ENCODE results near the gene DYNLT1.

DYNLT1 gene

GRCh38 chr6:158595223-158595622, 49.3 kb downstream of the DYNLT1 start:
- TF ChIP-seq EZH2phosphoT487 (IDR thresholded peaks at IDR 0.05; ENCODE audit: borderline replicate concordance) = no peak
- TF ChIP-seq, protein P1, sequence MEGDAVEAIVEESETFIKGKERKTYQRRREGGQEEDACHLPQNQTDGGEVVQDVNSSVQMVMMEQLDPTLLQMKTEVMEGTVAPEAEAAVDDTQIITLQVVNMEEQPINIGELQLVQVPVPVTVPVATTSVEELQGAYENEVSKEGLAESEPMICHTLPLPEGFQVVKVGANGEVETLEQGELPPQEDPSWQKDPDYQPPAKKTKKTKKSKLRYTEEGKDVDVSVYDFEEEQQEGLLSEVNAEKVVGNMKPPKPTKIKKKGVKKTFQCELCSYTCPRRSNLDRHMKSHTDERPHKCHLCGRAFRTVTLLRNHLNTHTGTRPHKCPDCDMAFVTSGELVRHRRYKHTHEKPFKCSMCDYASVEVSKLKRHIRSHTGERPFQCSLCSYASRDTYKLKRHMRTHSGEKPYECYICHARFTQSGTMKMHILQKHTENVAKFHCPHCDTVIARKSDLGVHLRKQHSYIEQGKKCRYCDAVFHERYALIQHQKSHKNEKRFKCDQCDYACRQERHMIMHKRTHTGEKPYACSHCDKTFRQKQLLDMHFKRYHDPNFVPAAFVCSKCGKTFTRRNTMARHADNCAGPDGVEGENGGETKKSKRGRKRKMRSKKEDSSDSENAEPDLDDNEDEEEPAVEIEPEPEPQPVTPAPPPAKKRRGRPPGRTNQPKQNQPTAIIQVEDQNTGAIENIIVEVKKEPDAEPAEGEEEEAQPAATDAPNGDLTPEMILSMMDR (conservative IDR thresholded peaks at IDR 0.05; ENCODE audit: low read length) = peak; percentile 56
- Histone ChIP-seq H3K9me2 (replicated peaks; ENCODE audit: low read depth, low read length) (no peaks in the 10 kb centered on the region), H2AFZ (ENCODE audit: low read length) (no peak overlapping the region), H3F3A (ENCODE audit: low read depth) (no peaks in the 10 kb centered on the region), H3K36me3 (ENCODE audit: insufficient read depth, low read length) (peaks cover 69% of the 10 kb centered on the region; the same call in 1 of the 2 replicates), H4K20me1 (ENCODE audit: insufficient read depth, low read length, poor library complexity, severe bottlenecking) (no peaks in the 10 kb centered on the region), H3K79me2 (ENCODE audit: insufficient read depth, low read length) (no peaks in the 10 kb centered on the region), H3K9ac (ENCODE audit: low read depth, low read length, poor library complexity, severe bottlenecking) (no peak overlapping the region), H3K4me2 (ENCODE audit: low read depth, low read length, poor library complexity, severe bottlenecking) (no peak overlapping the region), H3K27me3 (ENCODE audit: insufficient read depth, low read length, poor library complexity, severe bottlenecking) (no peaks in the 10 kb centered on the region), H3K4me1 (ENCODE audit: insufficient read depth, low read length, poor library complexity, severe bottlenecking) (no peaks in the 10 kb centered on the region), H3K9me3 (ENCODE audit: insufficient read depth, low read depth, low read length) (no peaks in the 10 kb centered on the region), H3K4me3 (ENCODE audit: low read length, poor library complexity, severe bottlenecking) (no peak overlapping the region)

DNA sequence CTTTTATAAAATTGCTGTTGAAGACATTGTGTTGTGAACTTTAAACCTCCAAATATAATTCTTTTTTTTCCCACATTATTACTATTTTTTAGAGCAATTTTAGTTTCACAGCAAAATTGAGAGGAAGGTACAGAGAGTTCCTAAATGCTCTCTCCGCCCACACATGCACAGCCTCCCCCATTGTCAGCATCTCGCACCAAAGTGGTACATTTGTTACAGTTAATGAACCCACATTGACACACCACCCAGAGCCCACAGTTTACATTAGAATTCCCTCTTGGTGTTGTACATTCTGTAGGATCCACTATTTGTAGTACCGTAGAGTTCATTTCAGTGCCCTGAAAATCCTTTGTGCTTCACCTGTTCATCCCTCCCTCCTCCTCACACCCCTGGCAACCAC, 50.9 kb downstream of the DYNLT1 start:
- no peak overlapping the region for H3K4me2 ChIP-seq (ENCODE audit: low read depth, low read length, poor library complexity, severe bottlenecking)
- H3K4me1 ChIP-seq (ENCODE audit: insufficient read depth, low read length, poor library complexity, severe bottlenecking) = no peaks in the 10 kb centered on the region
- H3K9me2 ChIP-seq (replicated peaks; ENCODE audit: low read depth, low read length) = no peaks in the 10 kb centered on the region
- no peaks in the 10 kb centered on the region for H3K79me2 ChIP-seq (ENCODE audit: insufficient read depth, low read length)
- H3K27me3 ChIP-seq (ENCODE audit: insufficient read depth, low read length, poor library complexity, severe bottlenecking) = no peaks in the 10 kb centered on the region
- no peak overlapping the region for H3K4me3 ChIP-seq (ENCODE audit: low read length, poor library complexity, severe bottlenecking)
- no peaks in the 10 kb centered on the region for H3K9me3 ChIP-seq (ENCODE audit: insufficient read depth, low read depth, low read length)
- TF ChIP-seq, protein P1 (conservative IDR thresholded peaks at IDR 0.05; ENCODE audit: low read length) = no peak
- TF ChIP-seq EZH2phosphoT487 (IDR thresholded peaks at IDR 0.05; ENCODE audit: borderline replicate concordance) = no peak
- H2AFZ ChIP-seq (ENCODE audit: low read length) = no peak overlapping the region
- peaks cover 72% of the 10 kb centered on the region; the same call in 1 of the 2 replicates for H3K36me3 ChIP-seq (ENCODE audit: insufficient read depth, low read length)
- H3F3A ChIP-seq (ENCODE audit: low read depth) = no peaks in the 10 kb centered on the region
- H4K20me1 ChIP-seq (ENCODE audit: insufficient read depth, low read length, poor library complexity, severe bottlenecking) = no peaks in the 10 kb centered on the region
- no peak overlapping the region for H3K9ac ChIP-seq (ENCODE audit: low read depth, low read length, poor library complexity, severe bottlenecking)

- no peak for TF ChIP-seq EZH2phosphoT487 (IDR thresholded peaks at IDR 0.05; ENCODE audit: borderline replicate concordance)
- TF ChIP-seq, protein P1 (conservative IDR thresholded peaks at IDR 0.05; ENCODE audit: low read length) = no peak
- H3K9me3 ChIP-seq (ENCODE audit: insufficient read depth, low read depth, low read length) = no peaks in the 10 kb centered on the region
- no peak overlapping the region for H3K9ac ChIP-seq (ENCODE audit: low read depth, low read length, poor library complexity, severe bottlenecking)
- H3K27me3 ChIP-seq (ENCODE audit: insufficient read depth, low read length, poor library complexity, severe bottlenecking) = no peaks in the 10 kb centered on the region
- H3F3A ChIP-seq (ENCODE audit: low read depth) = no peaks in the 10 kb centered on the region
- H3K79me2 ChIP-seq (ENCODE audit: insufficient read depth, low read length) = no peaks in the 10 kb centered on the region
- H3K4me2 ChIP-seq (ENCODE audit: low read depth, low read length, poor library complexity, severe bottlenecking) = no peak overlapping the region
- no peak overlapping the region for H3K4me3 ChIP-seq (ENCODE audit: low read length, poor library complexity, severe bottlenecking)
- H2AFZ ChIP-seq (ENCODE audit: low read length) = no peak overlapping the region
- H3K4me1 ChIP-seq (ENCODE audit: insufficient read depth, low read length, poor library complexity, severe bottlenecking) = no peaks in the 10 kb centered on the region
- H4K20me1 ChIP-seq (ENCODE audit: insufficient read depth, low read length, poor library complexity, severe bottlenecking) = no peaks in the 10 kb centered on the region
- peaks cover 73% of the 10 kb centered on the region; the same call in 1 of the 2 replicates for H3K36me3 ChIP-seq (ENCODE audit: insufficient read depth, low read length)
- H3K9me2 ChIP-seq (replicated peaks; ENCODE audit: low read depth, low read length) = no peaks in the 10 kb centered on the region
Measured at GRCh38 chr6:158591810-158592209, 52.7 kb downstream of the DYNLT1 start.

All from Loucy (cell line).